COLO668 (cell line): ENCODE results near the gene IDUA.

ENCODE experiments used
- DNase-seq: peaks from one replicate; lab custom pipeline; 2025; ENCODE audit not compliant: unreplicated experiment; lab: John Stamatoyannopoulos, UW

Gene IDUA

DNA sequence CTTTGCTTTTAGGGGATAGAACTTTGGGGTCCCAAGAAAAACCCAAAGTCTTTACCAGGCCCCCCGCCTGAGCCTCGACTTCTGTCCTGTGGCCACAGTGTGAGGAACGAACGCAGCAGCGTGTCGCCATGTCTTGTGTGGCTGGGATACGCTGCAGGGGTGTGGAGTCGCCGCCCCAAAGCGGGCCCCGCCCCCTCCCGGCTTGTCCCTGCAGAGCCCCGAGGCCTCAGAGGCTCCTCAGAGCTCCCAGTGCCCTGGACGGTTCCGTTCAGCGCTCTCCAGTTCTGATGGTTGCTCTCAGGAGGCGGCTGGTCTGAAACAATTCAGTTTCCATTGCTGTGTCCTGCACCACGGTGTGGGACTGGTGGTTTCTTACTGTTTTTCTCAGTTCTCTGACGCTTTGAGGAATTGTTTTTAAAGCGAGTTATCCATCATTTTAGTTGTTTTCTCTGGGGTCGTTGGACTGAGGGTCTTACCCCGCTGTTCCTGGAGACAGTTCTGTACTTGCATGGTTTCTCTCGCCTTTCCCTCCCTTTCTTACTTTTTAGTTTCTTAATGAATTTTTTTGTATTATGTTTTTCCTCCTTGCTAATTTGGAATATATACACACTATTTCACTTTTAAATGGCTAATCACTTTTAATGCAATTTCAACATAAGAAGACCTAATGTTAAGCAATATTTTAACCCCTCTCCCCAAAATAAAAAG lies 1.6 kb upstream of the IDUA start:
- peak; percentile 65 for DNase-seq

DNA sequence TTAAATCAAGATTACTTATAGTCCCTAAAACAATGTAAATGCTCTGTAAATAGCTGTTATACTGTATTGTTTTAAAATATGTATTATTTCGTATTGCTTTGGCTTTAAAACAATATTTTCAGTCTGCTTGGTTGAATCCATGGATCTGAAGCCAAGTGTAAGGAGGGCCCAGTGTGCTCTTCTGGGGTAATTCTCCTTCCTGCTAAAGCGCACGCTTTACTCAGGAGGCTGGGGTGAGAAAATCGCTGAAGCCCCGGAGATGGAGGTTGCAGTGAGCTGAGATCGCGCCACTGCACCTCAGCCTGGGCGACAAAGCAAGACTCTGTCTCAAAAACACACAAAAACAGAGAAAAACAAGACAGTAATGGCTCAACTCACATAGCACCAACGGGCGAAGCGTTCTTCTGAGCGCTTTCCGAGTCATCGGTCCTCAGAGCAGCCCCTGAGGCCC lies 391 bp upstream of the IDUA start:
- DNase-seq = no peak

DNA sequence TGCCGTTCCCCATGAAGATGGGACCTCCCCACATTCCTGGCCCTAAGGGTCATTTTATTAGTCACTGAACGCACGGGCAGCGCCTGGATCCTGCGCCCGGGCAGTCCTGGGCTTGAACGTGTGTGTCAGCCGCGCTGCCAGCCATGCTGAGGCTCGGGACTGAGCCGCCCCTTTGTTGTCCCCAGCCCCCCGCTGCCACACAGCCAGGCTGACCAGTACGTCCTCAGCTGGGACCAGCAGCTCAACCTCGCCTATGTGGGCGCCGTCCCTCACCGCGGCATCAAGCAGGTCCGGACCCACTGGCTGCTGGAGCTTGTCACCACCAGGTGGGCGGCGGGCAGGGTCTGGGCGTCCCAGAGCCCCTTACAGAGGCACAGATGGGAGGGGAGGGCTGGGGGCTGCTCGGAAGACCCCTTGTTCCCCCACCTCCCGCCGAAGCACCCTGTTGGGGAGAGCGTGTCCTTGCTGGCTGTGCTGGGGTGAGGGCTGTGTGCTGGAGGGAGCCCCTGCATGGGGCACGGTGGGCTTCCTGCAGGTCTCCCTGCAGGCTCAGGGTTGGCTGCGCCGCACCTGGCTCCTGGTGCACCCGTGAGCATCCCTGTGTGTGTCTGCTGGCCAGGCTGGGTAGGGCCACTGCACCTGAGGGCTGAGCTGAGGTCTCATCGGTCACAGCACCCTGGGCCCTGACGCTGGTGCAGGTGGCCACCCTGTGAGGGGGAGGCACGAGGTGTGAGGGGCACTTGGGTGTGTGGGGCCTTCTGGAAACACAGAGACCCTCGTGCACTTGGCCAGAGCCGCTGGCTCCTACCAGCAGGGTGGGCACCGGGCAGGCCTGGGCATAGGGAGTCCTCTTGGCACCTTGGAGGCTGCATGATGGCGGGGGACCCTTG lies 1.0 kb downstream of the IDUA start:
- DNase-seq = no peak

DNA sequence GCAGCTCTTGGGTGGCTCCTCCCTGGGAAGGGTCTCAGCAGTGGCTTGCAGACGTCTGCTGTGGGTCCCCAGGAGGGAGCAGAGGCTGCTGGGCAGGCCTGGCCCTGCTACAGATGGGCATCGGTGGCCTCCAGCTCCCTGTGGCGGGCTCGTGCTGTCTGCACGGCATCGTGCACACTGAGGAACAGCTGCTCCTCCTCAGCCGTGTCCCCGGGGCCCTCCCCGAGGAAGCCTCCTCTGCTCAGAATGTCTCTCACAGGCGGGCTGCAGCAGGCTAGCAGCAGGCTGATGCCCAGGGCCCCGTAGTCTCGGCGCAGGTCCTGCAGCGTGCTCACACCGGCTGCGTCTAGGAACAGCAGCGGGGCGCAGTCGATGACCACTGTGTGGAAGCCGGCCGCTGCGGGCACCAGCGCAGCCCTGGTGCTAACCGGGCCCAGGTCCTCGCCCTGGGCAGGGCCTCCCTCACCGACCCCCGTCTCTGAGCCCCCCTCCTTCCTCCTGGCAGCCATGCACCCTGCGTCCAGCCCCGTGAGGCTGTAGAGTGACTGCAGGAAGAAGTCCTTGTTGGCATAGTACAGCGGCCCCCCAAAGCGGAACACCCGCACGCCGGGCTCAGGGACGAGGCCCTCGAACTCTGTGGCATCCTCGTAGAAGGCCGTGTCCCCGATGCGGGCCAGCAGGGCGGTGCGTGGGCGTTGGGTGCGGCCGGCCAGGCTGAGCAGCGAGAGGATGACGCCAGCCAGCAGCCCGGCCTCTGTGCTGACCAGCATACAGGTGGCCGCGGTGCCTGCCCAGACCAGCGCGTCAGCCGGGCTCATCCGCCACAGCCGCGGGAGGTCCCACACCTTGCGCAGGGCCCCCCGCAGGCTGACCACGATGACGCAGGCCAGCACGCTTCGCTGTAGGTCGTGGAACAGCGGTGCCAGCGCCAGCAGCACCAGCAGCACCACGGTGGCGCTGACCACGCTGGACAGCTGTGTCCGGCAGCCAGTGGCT lies 2.2 kb downstream of the IDUA start:
- no peak for DNase-seq

DNA sequence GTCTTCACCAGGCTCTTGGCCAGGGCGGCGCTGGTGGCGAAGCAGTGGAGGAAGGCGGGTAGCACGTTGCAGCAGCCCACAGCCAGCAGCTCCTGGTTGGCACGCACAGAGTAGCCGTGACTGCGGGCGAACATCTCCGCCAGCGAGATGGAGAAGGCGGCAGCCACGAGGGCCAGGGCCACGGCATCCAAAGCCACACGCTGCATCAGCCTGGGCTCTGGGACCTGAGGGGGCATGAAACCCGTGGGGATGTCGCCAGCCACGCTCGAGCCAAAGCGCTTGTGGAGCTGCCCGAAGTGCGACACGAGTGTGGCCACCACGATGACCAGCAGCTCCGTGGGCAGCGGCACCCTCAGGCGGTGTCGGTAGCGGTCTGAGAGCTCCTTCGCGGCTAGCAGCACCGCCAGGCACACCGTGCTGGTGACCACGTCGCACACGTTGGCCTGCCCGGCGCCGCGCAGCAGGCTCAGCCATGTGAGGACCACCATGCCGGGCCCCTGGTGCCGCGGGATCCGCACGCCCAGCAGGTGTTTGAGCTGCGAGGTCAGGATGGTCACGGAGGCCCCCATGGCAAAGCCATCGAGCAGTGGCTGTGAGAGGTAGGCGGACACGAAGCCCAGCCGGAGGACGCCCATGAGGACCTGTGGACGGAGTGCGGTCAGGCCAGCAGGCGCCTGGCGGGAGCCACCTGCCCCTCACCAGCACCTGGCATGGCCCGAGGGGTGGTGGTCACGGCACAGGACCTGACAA lies 3.1 kb downstream of the IDUA start:
- no peak for DNase-seq

DNA sequence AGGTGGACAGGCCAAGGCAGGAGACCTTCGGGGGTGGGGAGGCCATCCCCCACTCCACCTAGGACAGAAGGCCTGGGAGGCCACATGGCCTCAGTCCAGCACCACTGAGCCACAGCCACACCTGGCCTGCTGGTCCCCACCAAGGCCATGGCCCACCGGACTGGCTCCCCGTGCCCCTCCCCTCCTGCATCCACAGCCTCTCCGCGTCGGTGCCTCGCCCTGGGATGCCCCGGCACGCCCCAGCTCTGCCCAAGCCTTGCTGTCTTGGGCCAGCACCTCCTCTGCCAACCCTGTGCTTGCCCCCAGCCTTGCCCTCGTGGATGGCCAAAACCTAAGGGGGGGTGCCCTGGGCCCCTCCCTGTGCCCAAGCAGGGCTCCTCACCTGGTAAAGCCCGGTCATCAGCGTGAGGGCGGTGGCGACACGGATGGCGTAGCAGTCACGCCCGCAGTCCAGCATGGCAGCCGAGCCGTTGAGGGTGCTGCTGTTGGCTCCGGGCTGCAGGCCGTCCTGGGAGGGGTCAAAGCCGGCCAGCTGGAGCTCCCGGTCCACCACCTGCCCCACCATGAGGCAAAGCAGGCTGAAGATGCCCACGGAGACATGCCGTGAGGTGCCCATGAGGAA lies 4.0 kb downstream of the IDUA start:
- DNase-seq = no peak

DNA sequence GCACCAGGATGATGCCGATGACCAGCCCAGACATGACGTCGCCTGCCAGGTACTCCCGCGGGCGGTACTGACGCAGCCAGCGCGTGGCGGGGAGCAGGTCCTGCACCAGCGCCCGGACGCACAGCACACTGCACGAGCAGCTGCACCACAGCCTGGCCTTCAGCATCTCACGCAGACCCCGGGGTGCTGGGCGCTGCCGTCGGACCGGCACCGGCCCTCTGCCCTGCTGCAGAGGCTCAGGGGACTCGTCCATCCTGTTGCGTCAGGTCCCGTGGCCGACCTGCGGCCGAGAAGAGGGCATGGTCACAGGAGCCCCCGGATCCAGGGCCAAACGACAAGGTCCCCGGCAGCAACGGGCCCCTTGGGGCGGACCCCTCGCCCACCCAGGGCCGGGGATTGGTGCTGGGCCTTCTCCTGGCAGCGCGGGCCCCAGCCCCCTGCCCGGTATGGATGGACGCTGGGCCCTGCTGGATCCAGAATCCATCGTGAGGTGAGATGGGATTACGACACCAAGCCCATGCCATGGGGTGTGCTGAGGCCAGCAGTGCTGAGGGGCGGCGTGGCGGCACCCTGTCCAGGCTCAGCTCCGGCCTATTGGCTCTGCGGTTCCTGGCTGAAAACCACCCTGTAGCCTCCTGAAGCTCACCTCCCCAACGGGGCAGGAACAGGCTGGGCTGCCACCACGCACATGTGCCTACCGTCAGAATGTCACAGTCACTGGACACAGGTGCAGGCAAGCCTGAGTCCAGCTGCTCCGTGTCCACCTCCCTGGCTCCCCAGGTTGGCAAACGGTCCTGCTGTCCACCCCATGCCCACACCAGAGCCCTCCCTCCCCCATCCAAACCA lies 4.8 kb downstream of the IDUA start:
- DNase-seq = peak; percentile 20

DNA sequence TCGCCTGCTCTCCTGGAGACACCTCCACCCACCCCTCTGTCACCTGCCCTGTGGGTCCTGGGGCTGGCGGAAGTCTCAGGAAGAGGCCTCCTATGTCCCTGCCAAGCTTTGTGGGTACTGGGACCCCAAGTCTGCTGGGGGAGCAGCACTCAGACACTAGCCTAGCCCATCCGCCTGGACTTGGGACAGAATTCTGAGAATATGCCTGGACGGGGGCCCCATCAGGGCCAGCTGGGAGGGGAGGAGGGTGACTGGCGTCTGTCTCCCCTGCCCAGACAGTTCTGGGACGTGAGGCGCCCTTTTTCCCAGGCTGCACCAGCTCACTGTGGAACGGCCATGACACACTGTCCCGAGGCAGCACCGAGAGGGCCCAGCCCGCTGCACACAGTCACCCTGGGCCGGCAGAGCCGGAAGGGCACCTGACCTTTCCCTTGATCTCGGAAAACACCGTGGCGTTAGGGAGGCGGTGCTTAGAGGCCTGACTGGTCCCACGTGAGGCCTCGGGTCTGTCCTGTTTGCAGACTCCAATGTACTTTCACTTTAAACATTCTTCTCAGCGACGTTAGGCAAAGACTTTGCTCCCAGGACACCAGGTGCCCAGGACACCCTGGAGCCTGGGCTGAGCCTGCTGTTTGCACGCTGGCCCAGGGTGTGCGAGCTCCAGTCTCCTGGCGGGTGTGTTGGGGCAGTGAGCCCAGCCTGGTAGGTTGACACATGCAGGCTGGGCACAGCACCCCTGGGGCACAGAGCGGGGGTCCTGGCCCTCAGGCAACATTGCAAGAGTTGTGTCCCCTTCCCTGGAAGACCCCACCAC lies 5.7 kb downstream of the IDUA start:
- DNase-seq = peak; percentile 70

DNA sequence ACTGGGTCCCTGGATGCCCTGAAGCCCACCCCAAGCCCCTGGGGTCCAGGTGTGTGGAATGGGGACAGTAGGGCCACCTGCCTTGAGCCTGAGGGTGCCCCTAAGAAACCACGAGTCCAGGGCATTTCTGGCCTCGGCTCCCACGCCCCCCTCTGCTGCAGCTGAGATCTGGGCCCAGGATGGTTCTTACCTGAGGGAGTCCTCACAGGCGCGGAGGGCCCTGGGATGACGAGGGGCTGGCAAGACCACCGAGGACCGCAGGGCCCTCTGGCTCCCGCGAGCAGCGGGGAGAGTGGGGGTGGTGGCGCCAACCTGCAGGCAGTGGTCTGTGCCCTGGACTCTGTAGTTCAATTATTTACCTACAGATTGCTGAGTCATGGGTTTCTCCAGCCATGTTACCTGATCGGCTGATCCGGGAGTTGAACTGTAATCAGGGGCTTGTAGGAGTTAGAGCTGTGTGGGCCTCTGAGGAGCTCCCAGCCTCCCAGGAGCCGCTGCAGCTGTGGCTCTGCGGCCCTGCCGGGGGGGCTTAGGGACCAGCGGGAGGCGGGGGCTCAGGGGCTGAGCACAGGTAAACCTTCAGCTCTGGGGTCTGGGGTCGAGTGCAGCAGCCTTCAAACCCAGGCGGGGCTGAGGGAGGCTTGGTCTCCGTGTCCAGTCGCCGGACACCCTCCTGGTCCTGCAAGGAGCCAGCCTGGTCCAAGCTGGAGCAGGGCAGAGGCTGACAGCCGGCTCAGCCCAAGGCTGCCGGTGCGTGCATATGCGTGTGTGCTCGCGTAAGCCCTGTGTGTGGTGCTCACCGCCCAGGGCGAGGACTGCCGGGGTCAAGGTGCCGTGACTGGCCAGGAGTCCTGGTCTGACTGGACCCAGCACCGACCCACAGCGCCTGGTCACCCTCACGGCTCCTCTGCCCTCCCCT lies 6.5 kb downstream of the IDUA start, which contains the start of gene SLC26A1:
SLC26A1 (minus strand) TSS at position 294 of the 919 bp plus-strand sequence. CDS start 1,701 bp downstream, outside the sequence.
- DNase-seq = peak; percentile 55

DNA sequence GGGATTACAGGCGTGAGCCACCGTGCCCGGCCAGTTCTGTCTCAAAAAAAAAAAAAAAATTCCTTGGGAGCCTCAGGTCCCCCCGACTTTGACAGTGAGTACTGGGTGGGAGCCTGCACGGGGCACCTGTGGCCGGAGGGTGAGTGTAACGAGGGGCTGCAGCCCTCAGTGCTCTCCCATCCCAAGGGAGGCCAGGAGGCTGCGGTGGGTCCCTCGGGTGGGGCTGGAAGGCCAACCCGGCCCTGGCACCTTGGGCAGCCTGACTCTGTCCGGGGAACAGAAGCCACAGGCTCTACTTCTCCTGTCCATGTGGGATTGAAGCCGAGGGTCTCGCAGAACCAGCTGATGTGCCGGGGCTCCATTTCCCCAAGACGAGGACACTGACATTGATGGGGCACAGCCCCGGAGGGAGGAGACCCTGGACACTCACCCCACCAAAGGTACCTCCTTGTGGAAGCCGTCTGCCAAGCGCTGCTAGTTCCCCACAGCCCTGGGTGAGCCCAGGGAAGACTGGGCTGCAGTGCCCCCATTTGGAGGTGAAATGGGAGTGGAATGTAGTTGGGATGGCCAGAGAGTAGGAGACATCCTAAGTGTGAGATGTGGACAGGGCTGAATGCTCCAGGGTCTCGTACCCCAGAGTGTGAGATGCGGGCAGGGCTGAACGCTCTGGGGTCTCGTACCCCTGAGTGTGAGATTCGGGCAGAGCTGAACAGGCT lies 8.6 kb downstream of the IDUA start:
- no peak for DNase-seq

DNA sequence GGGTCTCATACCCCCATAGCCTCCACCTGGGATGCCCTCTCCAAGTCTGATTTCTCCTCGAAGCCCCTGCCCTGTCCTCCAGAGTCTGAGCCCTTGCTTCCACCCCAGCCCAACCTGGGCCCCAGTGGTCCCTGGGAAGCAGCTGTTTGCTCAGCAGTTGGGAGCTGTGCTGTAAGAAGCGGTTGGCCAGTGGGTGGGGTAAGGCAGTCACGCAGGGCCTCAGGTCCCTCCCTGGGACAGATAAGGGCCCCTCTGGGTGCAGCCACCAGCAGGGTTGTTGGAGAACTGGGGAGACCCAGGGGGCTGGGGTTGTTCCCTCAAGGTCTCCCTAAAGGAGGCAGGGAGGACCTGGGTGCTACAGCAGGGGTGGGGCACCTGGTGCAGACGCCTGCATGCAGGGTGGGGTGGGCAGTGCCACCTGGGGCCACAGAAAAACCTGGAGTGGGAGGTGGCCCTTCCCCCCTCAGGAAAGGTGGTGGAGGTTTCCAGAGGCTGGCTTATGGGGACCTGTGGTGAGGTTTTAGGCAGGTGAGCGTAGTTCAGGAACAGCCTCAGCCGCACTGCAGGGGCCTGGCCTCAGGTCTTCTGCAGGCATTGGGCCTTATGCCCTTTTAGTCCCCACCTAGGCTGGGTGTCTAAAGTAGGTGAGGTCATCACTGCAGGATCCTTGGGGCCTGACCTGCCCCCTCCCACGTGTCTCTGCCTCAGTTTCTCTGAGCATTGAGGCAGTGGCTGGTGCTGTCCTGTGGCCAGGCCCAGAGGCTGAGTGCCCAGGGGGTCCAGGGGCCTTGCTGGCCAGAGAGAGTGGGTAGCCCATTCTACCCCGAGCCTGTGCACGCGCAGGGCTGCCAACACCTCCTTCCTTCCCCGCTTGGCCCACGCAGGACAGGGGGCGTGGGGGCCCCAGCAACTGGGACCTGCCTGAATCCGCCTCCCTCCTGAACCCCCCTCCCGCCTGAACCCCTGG lies 9.5 kb downstream of the IDUA start:
- no peak for DNase-seq

DNA sequence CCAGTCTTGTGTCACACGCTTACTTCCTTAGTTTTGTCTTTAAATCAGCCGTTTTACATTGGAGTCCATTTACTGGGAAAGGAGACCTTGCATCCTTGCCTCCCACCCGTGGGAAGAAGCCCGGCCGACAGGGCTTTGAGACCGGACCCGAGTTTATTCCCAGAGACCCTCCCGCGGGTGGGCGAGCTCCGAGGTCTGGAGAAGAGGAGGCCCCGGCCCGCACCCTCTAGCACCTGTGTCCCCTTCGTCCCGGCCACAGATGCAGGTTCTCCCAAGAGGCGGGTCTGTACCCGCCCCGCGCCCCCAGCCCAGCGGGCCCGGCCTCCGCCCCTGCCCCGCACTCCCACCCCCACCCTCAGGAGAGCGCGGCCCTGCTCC lies 10.1 kb downstream of the IDUA start:
- no peak for DNase-seq

DNA sequence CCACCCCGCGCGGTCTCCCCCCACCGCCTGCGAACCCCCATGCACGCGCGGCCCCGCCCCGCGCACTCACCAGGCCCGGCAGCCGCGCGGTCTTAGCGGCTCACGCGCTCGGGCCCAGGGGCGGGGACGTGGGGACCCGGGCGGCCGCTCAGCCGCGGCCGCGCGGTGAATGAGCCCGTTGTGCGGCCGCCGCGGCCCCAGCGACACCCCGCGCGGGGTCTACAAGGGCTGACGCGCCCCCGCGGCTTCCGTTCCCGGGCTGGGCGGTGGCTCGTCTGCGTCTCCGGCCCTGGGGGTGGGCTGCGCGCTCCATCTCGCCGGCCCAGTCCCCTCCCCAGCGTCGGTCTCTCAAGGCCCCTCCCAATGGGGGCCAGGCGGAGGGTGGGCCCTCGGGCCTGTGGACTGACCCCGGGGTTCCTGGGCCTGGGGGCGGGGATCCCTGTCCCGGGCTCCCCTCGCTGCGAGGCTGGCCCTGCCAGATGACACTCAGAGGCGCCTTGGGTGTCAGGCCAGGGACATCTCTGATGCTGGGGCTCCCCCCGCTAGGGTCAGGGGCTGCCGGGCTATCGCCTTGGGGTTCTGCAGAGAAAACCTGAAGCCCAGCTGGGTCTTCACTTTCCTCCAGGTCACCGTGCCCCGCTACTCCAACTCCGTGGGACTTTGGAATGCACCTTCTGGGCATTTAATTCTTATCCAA lies 10.7 kb downstream of the IDUA start:
- DNase-seq = peak; percentile 44

DNA sequence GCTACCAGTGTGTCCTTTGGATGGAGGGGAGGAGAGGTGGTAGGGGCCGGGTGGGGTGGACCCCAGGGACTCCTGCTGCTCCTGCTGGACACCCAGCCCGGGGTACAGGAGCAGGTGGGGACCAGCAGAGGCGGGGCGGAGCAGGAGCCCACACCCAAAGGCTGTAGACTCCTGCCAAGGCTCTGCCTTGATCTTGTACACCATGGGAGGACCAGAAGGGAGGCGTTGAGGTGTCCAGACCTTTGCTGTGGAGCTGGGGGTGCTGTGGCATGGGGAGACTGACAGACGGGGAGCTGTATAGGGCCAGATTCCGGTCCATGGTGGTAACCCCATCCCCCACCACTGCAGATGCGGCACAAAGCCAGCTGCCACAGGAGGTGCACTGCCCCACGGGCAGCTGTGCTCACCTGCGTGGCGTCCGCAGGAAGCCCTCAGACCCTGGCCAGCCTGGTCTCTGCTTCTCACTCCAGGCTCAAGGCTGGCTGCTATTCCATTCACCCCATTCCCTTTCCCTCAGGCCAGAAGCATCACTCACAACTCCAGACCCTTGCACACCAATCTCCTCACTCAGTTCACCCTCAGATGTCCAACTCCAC lies 11.3 kb downstream of the IDUA start:
- peak; percentile 48 for DNase-seq
